ENCODE data around the gene ZDBF2. TPM values are rescaled to one million over a fixed set of nuclear protein-coding genes. Genes with fewer than 3 reads are reported as not detected.

The ZDBF2 gene
- total RNA-seq, 1 experiment from 2014 or later = 31.8 TPM

DNA sequence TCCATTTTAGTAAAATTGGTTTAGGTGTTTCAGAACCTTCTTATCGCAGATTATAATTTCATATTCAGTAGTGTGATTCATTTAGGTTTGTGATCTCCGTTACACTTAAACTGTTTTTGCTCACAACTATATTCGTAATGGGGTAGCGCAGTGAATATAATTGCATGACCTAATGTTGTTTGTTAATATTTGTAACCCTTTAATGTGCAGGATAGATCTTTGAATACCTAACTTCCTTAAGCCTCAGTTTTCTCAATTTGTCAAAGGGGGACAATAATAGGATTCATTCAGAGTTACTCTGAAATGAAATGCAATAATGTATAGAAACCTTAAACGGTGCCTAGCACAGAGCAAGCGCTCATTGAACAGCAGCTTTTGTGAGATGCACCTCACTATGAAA lies 558 bp upstream of the ZDBF2 start:
- H4K8ac ChIP-seq (replicated peaks; ENCODE audit: insufficient read length, low read depth, low read length) = no peak overlapping the region
- peaks cover 11% of the 10 kb centered on the region for H3K23me2 ChIP-seq (ENCODE audit: insufficient read length, low read depth, low read length, poor library complexity, severe bottlenecking)
- no peak overlapping the region for H3K4ac ChIP-seq (ENCODE audit: low read depth, low read length)
- no peak for DNase-seq
- H2BK20ac ChIP-seq (ENCODE audit: low read depth, low read length, poor library complexity, severe bottlenecking) = no peak overlapping the region
- Mint-ChIP-seq H3K9me3 (no peaks in the 10 kb centered on the region), H3K36me3 (ENCODE audit: insufficient read depth in 1 of 3, low read depth in 3 of 3) (no peaks in the 10 kb centered on the region; a peak in 1 of 7 replicates), H3K4me1 (peaks cover 40 to 42% of the 10 kb centered on the region in 2 experiments), H3K27me3 (ENCODE audit: low read depth) (peaks cover 9% of the 10 kb centered on the region), H3K27ac (no peak overlapping the region), H3K4me3 (peak overlapping the region; percentile 82 to 88)
- no peak overlapping the region for H3K14ac ChIP-seq (ENCODE audit: insufficient read depth, low read length)
- H3K56ac ChIP-seq (ENCODE audit: insufficient read length, low read depth, low read length) = no peak overlapping the region
- no peak overlapping the region for H4K91ac ChIP-seq (ENCODE audit: insufficient read length, low read depth, low read length)
- H2BK5ac ChIP-seq (ENCODE audit: insufficient read length, low read length) = no peak overlapping the region
- H2BK15ac ChIP-seq (ENCODE audit: low read depth, low read length) = no peak overlapping the region
- H3K27ac ChIP-seq (ENCODE audit: insufficient read length, low read depth, low read length) = no peak overlapping the region
- no CpG with 5 or more reads among the region's 6 CpGs for WGBS (ENCODE audit: extremely low coverage, insufficient read length, low lambda C conversion rate)
- no peak overlapping the region for H2AK5ac ChIP-seq (ENCODE audit: insufficient read length, low read length)
- H3K9ac ChIP-seq (ENCODE audit: extremely low read depth, insufficient read length, low read length) = peak overlapping the region; percentile 68
- H3K27me3 ChIP-seq (ENCODE audit: insufficient read depth, low read length) = no peaks in the 10 kb centered on the region
- no peak overlapping the region for H2BK120ac ChIP-seq (ENCODE audit: low read depth, low read length, poor library complexity, severe bottlenecking)
- peak overlapping the region; percentile 94 for H3K4me2 ChIP-seq (ENCODE audit: insufficient read depth, insufficient read length, low read length)
- TF ChIP-seq, protein P1, sequence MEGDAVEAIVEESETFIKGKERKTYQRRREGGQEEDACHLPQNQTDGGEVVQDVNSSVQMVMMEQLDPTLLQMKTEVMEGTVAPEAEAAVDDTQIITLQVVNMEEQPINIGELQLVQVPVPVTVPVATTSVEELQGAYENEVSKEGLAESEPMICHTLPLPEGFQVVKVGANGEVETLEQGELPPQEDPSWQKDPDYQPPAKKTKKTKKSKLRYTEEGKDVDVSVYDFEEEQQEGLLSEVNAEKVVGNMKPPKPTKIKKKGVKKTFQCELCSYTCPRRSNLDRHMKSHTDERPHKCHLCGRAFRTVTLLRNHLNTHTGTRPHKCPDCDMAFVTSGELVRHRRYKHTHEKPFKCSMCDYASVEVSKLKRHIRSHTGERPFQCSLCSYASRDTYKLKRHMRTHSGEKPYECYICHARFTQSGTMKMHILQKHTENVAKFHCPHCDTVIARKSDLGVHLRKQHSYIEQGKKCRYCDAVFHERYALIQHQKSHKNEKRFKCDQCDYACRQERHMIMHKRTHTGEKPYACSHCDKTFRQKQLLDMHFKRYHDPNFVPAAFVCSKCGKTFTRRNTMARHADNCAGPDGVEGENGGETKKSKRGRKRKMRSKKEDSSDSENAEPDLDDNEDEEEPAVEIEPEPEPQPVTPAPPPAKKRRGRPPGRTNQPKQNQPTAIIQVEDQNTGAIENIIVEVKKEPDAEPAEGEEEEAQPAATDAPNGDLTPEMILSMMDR (conservative IDR thresholded peaks at IDR 0.05) = no peak
- H3T11ph ChIP-seq (ENCODE audit: low read length) = no peak overlapping the region
- no peak overlapping the region for H3K18ac ChIP-seq (ENCODE audit: insufficient read length, low read depth, low read length)
- no peaks in the 10 kb centered on the region for H4K20me1 ChIP-seq (ENCODE audit: control insufficient read depth, insufficient read depth, insufficient read length)
- H3K79me2 ChIP-seq (ENCODE audit: insufficient read depth, low read length) = peaks cover 5% of the 10 kb centered on the region; the same call in 1 of the 2 replicates
- no peaks in the 10 kb centered on the region for H3K9me3 ChIP-seq (ENCODE audit: control insufficient read depth, low read depth, low read length)
- no peak overlapping the region for H4K5ac ChIP-seq (ENCODE audit: insufficient read length, low read depth, low read length)
- no peaks in the 10 kb centered on the region for H3K4me1 ChIP-seq (ENCODE audit: insufficient read depth, low read length)
- no peak overlapping the region for H2AFZ ChIP-seq (ENCODE audit: low read length)
- H3K79me1 ChIP-seq (ENCODE audit: insufficient read depth, low read depth, low read length, poor library complexity, severe bottlenecking) = no peaks in the 10 kb centered on the region
- H2BK12ac ChIP-seq (ENCODE audit: insufficient read length, low read depth, low read length) = no peak overlapping the region
- no peak overlapping the region for H3K23ac ChIP-seq (ENCODE audit: insufficient read length, low read depth, low read length)

Data from H9 (cell line).